Prostate gland (tissue), 2 donors: ENCODE results near the gene ARMC9. TPM values are rescaled to one million over a fixed set of nuclear protein-coding genes. Genes with fewer than 3 reads are reported as not detected.

ENCODE experiments used
- DNase-seq: peaks from one replicate; pipeline ENCODE4 v3.0.0-alpha.2; 2019; ENCODE audit warnings: low spot score
- H3K27ac ChIP-seq, 2 donors: fragments of 200-600 bp; sonication (generic); 2 replicates each; pipeline ENCODE4 v1.5.1; 2017 to 2019
- H3K27me3 ChIP-seq: fragments of 200-600 bp; sonication (generic); replicated peaks from 2 replicates; pipeline ENCODE4 v1.5.1; 2019; ENCODE audit not compliant: insufficient read depth
- H3K36me3 ChIP-seq, 2 donors: fragments of 200-600 bp; sonication (generic); 1 replicate in 1 of 2; 2 replicates in 1 of 2; pipeline versions ENCODE4 v1.5.1 to v1.8.1; 2017 to 2019
- H3K4me1 ChIP-seq: fragments of 200-600 bp; sonication (generic); replicated peaks from 2 replicates; pipeline ENCODE4 v1.5.1; 2019
- H3K4me3 ChIP-seq, 2 donors: fragments of 200-600 bp; sonication (generic); 2 replicates each; pipeline ENCODE4 v1.5.1; 2017 to 2019
- H3K9me3 ChIP-seq: fragments of 200-600 bp; sonication (generic); 2 replicates; pipeline ENCODE4 v1.5.1; 2017
- CTCF ChIP-seq, 4 experiments: fragments of 200-600 bp in 2 of 4; fragments of 450-650 bp in 2 of 4; sonication (generic) in 2 of 4; IDR thresholded peaks; 1 replicate in 3 of 4; 2 replicates in 1 of 4; pipeline ENCODE4 v1.5.1; 2016 to 2019; ENCODE audit warnings: antibody characterized with exemption in 4 of 4, mild to moderate bottlenecking in 2 of 4, moderate library complexity in 2 of 4
- POLR2A ChIP-seq: fragments of 450-650 bp; IDR thresholded peaks from one replicate; pipeline ENCODE4 v1.6.1; 2016; ENCODE audit warnings: antibody characterized with exemption, mild to moderate bottlenecking
- POLR2AphosphoS5 ChIP-seq: sonication (generic); formaldehyde crosslinking; IDR thresholded peaks from one replicate; pipeline ENCODE4 v1.6.1; 2017; ENCODE audit warnings: antibody characterized with exemption
- WGBS: methylation state at CpG from one replicate; pipeline ENCODE4 v1.1.5; 2018; 5-methylcytosine and 5-hydroxymethylcytosine counted together
- intact Hi-C: fragments of 100-400 bp; cut with DNase I; formaldehyde crosslinking; loops from one replicate; pipeline ENCODE4 v1.14.2; 2022
- total RNA-seq, 2 donors: library from RNA; depleted of rRNA; stranded (reverse); fragments of >200 nt; gene quantifications; one replicate each; pipeline ENCODE4 v1.1.0, GENCODE V29; 2016

Gene ARMC9
- total RNA-seq, 2 donors from 2014 or later = 11.3 to 40.0 TPM

GRCh38 chr2:231235217-231235616 lies 36.8 kb downstream of the ARMC9 start:
- no peaks in the 10 kb centered on the region for H3K27me3 ChIP-seq
- no peaks in the 10 kb centered on the region for H3K9me3 ChIP-seq
- WGBS = 82% methylated on average over 5 of the region's 5 CpGs
- H3K4me1 ChIP-seq = no peaks in the 10 kb centered on the region
- no peak overlapping the region for H3K4me3 ChIP-seq
- DNase-seq = no peak
- TF ChIP-seq POLR2A = no peak
- TF ChIP-seq CTCF (IDR thresholded peaks at IDR 0.05) = no peak
- TF ChIP-seq POLR2AphosphoS5 = no peak
- intact Hi-C loops = no loop called here
- no peaks in the 10 kb centered on the region for H3K36me3 ChIP-seq
- no peak overlapping the region for H3K27ac ChIP-seq

- intact Hi-C loops = no loop called here
- no peak for DNase-seq
- no peaks in the 10 kb centered on the region for H3K4me1 ChIP-seq
- H3K4me3 ChIP-seq = no peak overlapping the region
- 94% methylated on average over 3 of the region's 3 CpGs for WGBS
- no peaks in the 10 kb centered on the region for H3K27me3 ChIP-seq
- TF ChIP-seq CTCF (IDR thresholded peaks at IDR 0.05) (no peak), POLR2A (no peak), POLR2AphosphoS5 (no peak)
- no peak overlapping the region for H3K27ac ChIP-seq
- H3K36me3 ChIP-seq = no peaks in the 10 kb centered on the region
- H3K9me3 ChIP-seq = no peaks in the 10 kb centered on the region
These were observed 40.3 kb downstream of the ARMC9 start for GRCh38 chr2:231238689-231239088.

- no peak overlapping the region for H3K4me3 ChIP-seq
- H3K27ac ChIP-seq = no peak overlapping the region
- WGBS = 92% methylated on average over 10 of the region's 10 CpGs
- DNase-seq = no peak
- no peaks in the 10 kb centered on the region for H3K9me3 ChIP-seq
- H3K27me3 ChIP-seq = no peaks in the 10 kb centered on the region
- TF ChIP-seq POLR2AphosphoS5 = no peak
- no peak for TF ChIP-seq POLR2A
- no peak for TF ChIP-seq CTCF (IDR thresholded peaks at IDR 0.05)
- no peaks in the 10 kb centered on the region for H3K36me3 ChIP-seq
- intact Hi-C loops = no loop called here
- no peaks in the 10 kb centered on the region for H3K4me1 ChIP-seq
These were observed 41.3 kb downstream of the ARMC9 start for GRCh38 chr2:231239751-231240150.

GRCh38 chr2:231241755-231242507 lies 43.5 kb downstream of the ARMC9 start:
- TF ChIP-seq POLR2A (no peak), CTCF (IDR thresholded peaks at IDR 0.05) (no peak), POLR2AphosphoS5 (no peak)
- Histone ChIP-seq H3K36me3 (no peaks in the 10 kb centered on the region), H3K4me3 (no peak overlapping the region), H3K4me1 (no peaks in the 10 kb centered on the region), H3K27me3 (no peaks in the 10 kb centered on the region), H3K27ac (no peak overlapping the region), H3K9me3 (no peaks in the 10 kb centered on the region)
- WGBS = 92% methylated on average over 7 of the region's 7 CpGs
- DNase-seq = no peak
- intact Hi-C loops = no loop called here

- no peak for DNase-seq
- Histone ChIP-seq H3K27me3 (no peaks in the 10 kb centered on the region), H3K9me3 (no peaks in the 10 kb centered on the region), H3K4me1 (no peaks in the 10 kb centered on the region), H3K36me3 (no peaks in the 10 kb centered on the region), H3K4me3 (no peak overlapping the region), H3K27ac (no peak overlapping the region)
- no peak for TF ChIP-seq CTCF (IDR thresholded peaks at IDR 0.05)
- no peak for TF ChIP-seq POLR2A
- TF ChIP-seq POLR2AphosphoS5 = no peak
- intact Hi-C loops = no loop called here
- whole genome bisulfite sequencing = 54% methylated on average over 7 of the region's 7 CpGs
These were observed 45.4 kb downstream of the ARMC9 start for GRCh38 chr2:231243866-231244265.
